Activated effector memory CD4-positive, alpha-beta T cell treated with anti-CD3 and anti-CD28 coated beads, Interleukin-2, amount 50 U/mL, for 16 hours (primary cell): Measurements from ENCODE around the gene VAMP5.
"Not testable (repeated sequence)": the region's sequence is repeated elsewhere in the genome, so short reads cannot be mapped to it uniquely, and the experiment has no call there.

Source experiments
- DNase-seq: peaks from one replicate; pipeline ENCODE4 v3.0.0-alpha.2; 2020

The VAMP5 gene, protein sequence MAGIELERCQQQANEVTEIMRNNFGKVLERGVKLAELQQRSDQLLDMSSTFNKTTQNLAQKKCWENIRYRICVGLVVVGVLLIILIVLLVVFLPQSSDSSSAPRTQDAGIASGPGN

DNA sequence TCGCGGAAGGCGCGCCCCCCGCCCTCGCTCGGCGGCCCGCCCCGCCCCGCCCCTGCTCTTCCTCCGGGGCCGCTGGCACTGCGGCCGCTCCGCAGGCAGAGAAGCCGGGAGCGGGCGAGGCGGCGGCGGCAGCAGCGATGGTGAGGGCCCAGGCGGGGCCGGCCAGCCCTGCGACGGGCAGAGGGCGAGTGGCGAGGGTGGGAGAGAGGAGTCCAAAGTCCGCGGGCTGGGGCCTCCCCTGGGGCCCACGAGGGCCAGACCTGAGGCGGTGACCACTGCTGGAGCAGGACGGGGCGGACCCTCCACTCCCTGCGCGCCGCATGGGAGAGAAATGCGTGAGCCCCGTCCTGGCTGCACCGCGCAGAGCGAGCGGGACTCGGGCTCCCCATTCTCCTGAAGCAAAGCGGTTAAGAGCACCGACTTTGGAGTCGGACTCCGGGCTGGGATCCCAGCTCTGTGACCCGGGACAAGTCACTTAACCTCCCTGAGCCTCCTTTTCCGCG, at the start of gene VAMP5:
Gene VAMP5 (plus strand): TSS at position 78 of the 503 bp plus-strand sequence. CDS start 60 bp downstream, at position 138.
- peak; percentile 76 for DNase-seq

DNA sequence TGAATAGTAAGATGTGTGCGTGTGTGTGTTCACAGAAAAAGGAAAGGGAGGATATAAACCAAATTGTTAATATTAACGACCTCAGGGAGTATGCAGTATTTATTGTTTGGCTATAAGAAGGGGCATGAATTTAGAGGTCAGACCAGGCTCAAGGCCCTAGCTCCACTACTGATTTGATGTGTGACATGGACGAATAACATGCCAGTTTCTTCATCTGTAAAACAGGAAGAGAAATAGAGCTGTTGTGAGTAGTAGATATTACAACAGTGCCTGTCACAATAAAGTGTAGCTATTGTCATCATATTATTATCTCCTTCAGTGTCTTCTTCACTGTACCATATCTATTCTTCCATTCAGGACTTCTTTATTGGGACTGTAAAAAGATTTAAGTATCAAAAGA, 49.4 kb upstream of the VAMP5 start:
- no peak for DNase-seq

DNA sequence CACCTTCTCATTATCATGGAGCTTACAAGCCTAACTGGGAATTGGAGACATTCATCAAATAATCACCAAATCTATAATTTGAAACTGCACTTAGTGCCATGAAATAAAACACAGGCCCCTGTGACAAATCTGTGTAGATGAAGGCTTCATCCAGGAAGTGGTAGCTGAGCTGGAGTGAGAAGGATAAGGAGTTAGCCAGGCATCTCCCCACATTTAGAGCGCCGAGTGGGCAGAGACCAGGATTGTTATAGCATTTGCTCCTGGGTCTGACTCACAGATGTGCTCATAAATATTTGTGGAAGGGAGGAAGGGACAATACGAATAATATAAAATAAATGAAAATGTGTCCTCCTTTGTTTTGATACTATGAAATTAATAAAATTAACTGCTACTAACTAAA, 47.8 kb upstream of the VAMP5 start:
- DNase-seq = no peak

DNA sequence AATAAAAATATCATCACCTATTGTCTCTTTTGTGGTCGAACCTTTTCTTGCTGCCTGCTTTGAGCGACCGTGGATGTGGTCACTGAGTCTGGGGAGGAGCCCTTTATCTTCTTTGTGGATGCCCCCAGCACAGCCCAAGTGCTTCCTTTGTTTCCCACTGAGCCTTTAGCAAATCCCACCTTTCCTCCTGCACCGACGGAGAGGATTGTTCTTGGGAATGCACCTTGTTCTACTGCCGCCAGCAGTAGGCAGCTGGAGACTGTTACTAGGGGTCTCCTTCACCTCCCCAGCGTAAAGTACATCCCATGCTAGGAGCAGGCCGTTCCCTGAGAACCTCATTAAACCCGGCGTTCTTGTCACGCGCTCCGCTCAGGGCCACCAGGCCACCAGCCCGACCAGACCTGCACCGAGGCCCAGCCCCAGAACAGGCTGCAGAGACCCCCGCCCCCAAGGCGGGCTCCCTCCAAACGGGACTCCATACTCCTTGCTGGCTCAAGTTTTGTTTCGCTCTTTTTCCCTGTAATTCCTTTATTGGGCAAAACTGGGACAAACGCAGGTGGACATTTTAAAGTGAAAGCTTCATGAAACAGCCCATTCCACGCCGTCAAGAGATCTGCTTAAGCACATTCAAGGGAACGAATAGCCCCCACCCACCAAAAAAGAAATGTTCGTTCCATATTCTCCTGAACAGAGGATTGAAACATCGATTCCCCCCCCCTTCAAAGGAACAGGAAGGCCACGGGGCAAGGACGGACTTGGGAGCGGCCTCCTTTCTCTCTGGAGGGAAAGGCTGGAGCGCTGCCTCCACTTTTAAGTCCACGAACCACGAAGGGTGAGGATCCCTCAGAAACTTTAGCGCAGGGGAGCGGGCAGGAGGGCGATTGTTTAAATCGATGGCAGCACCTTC, 46.4 kb upstream of the VAMP5 start:
- DNase-seq = peak; percentile 77

DNA sequence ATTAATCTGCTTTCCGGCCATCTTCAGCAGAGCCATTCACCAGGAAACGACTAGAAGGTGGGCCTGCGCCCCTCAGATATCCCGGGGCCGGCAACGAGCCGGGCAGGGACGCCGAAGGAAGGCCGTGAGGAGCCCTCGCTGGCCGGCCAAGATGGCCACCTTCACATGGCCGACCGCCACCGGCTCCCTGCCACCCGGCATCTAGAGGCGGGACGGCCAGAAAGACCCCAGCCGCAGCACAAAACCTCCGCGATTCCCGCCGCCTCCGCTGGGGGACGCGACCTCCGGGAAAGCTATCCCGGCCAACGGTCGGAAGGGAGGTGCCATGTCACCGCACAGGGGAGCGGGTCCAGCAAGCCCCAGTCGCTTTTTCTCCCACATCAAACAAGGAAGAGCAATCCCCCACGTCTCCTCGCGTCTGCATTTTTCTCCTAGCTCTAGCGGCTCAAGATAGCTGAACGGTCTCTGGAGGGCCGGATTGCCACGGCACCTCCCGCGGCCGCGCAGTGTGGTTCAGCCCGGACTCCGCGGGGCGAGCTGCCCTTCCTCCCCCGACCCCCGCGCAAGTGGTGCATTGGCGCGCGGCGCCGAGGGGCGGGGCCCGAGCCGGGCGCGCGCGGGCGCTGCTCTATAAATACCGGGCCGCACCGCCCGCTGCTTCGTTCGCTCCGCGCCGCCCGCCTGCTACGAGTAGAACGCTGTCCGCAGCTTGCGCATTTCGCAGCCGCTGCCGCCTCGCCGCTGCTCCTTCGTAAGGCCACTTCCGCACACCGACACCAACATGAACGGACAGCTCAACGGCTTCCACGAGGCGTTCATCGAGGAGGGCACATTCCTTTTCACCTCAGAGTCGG, 45.5 kb upstream of the VAMP5 start, which contains the start of gene MAT2A:
Gene MAT2A (plus strand): TSS at position 662 of the 854 bp plus-strand sequence. CDS start 120 bp downstream, at position 782.
- DNase-seq = peak; percentile 95

DNA sequence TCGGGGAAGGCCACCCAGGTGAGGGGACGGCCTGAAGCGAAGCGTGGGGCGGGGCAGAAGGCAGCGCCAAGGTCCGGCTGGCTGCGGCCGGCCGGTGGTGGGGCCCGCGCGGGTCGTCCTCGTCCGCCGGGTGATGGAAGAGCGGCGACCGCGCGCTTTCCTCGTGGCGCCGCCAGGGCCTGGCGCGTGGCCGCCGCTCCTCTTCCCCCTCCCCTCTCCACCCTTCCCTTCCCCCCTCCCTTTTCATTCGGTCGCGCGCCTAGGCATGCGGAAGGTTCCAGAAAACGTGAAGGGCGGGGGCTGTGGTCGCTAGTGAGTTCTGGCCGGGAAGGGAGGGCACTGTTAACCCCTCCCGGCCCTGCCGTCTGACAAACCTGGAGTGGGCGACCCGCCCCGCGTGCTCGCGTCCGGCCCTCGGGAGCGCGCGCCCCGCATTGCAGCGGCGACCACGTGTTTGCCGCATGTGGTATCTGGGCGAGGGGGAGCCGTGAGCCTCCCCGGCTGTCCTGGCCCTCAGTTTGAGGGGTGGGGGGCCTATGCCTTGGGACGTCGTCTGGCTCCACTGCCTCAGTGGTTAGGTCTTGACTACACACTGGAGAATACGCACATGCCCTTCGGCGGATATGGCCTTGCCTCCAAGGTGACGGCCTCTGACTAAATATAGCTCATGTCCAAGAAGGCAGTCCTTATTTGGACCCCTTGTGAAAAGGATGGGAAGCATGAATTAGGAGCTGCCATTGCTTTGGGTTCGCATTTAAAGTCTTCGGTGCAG, 44.7 kb upstream of the VAMP5 start:
- DNase-seq = peak; percentile 92

DNA sequence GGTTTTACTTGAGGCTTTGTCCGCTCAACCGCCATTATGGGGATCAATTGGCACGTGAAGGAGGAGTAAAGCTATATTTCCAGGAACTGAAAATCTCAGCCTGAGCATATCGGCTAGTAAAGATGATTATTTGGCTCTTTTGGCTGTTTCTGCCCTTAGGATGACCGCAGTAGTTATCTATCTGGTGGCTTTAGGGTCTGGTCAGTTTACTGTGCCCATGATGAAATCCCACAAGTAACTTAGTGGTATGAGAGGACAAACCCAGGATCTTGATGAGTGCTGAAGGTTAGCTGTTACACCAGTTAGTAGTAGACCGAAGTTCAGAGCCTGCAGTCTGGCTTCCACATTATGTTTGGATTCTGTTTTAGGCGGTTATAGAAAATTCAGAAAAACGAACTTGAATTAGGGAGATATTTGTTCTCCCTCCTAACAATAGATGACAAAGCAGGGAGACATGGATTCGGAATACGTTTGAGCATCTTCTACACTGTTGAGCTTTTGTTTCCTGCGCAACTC, 44.0 kb upstream of the VAMP5 start:
- DNase-seq = no peak

DNA sequence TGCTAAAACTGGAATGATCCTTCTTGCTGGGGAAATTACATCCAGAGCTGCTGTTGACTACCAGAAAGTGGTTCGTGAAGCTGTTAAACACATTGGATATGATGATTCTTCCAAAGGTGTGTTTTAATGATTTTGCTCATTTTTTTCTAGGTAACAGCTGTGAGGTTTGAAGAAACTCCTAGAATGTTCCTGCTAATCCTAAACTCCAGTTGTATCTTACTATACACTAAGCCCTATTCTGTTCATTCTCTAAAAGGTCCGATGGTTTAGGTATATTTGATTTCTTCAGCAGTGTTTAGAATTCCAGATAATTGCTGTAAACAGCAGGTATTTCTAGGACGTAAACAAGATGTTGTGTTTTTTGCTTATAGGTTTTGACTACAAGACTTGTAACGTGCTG, 43.0 kb upstream of the VAMP5 start:
- DNase-seq = no peak

DNA sequence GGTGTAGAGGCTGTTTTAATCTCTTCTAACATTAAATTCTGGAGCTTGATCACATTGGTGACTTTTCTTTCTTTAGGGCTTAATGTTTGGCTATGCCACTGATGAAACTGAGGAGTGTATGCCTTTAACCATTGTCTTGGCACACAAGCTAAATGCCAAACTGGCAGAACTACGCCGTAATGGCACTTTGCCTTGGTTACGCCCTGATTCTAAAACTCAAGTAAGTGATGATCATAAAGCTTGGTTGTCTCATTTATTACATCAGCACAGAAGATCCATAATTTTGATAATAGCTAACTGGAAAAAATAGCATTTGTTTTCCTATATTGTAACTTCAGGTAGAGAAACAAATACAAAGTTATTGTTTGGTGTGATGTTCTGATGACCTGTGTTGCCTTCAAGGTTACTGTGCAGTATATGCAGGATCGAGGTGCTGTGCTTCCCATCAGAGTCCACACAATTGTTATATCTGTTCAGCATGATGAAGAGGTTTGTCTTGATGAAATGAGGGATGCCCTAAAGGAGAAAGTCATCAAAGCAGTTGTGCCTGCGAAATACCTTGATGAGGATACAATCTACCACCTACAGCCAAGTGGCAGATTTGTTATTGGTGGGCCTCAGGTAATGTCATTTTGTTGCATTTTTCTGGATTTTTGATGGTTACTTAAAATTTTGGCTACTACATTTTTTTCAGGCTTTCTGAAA, 42.3 kb upstream of the VAMP5 start:
- DNase-seq = no peak

DNA sequence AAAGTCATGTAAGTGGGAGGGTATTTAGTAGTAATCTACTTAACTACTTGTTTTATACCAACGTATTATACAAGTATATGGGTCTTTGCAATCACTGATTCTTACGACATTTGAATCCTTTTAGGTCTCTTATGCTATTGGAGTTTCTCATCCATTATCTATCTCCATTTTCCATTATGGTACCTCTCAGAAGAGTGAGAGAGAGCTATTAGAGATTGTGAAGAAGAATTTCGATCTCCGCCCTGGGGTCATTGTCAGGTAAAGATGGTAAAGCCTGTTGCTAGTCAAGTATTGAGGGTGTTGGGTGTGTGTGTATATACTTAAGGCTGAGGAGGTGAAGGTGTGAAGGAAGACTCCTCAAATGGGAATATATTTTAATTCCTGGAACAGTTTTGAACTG, 41.5 kb upstream of the VAMP5 start:
- DNase-seq = no peak

DNA sequence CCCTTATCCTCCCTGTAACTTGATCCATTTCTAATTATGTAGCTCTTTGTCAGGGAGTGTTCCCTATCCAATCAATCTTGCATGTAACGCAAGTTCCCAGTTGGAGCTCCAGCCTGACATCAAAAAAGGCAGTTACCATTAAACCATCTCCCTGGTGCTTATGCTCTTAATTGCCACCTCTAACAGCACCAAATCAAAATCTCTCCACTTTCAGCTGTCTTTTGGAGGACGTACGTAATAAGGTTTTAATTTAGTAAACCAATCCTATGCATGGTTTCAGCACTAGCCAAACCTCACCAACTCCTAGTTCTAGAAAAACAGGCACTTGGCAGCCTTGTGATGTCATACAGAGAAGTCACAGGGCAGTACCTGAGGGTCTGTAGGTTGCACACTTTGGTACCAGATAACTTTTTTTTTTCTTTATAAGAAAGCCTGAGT, 40.0 kb upstream of the VAMP5 start:
- DNase-seq = not testable (repeated sequence)

DNA sequence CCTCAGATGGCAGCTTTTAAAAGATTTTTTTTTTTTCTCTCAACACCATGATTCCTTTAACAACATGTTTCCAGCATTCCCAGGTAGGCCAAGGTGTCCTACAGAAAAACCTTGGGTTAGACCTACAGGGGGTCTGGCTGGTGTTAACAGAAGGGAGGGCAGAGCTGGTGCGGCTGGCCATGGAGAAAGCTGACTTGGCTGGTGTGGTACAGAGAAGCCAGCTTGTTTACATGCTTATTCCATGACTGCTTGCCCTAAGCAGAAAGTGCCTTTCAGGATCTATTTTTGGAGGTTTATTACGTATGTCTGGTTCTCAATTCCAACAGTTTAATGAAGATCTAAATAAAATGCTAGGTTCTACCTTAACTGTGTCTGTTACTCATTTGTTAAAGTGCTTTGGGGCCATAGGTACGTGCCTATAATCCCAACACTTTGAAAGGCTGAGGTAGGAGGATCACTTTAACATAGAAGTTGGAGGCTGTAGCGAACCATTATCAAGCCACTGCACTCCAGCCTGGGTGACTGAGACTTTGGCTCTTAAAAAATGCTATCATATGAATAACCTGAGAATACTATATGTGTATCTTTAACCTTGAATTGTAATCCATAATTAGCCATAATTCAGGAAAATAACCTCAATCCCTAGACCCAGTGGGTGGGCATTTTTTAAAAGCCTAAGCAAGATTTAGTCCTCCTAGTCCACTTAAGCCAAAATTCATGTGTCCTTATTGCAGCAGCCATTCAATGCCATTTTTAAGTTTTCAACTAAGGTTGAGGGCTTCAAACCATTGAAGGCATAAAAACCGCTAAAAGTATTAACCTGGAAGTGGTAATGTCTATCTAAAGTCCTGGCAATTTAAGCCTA, 39.1 kb upstream of the VAMP5 start:
- DNase-seq = not testable (repeated sequence)

DNA sequence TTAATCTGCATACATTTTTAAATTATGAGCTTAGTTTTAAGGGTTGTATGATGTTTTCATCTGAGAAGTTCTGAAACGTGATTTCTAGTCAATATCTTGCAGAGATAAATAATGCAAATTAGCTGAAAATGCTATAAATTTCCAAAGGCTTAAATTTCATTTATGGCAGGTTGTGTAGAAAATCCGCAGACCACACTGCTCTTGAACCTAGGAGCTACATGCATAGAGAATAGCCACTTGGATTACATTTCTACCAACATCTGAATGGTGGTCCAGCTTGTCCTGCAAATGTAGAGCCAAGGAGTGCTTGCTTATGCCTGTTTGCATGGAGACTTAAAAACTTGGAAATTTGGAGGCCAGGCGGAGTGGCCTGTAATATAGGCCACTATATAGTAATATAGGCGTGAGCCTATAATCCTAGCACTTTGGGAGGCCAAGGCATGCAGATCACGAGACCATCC, 38.4 kb upstream of the VAMP5 start:
- DNase-seq = no peak

DNA sequence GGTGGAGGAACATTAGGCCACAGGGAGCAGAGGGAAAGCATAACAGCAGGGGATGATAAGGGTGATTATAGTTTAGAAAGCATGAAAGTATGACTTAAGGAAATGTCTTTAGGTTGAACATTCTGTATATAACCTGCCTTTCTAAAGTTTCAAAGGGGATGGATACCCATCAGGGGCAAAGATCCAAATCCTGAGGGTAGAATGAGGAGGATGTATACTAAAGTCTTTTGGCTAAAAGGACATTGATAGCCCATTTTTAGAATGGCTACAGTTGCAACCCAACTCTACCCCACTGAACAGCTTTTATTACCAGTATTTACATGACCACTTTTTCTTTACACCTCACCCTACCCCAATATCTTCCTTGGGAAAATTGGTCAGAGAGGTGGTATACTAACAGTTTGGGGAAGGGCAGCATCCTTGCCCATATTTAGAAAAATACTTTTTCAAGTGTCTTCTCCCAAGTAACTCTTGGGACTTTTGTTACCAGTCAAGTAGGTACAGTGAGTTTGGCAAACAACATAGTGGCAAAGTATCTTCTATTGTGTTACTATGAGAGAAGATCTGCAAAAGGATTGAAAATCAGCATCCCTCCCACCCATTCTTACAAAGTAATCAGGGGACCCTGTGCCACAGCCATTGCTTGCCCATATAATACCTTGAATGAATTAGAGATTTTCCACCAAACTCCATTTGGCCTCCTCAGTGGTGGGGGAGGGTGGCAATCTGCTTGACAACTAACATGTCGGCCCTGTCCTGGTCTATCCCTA, 37.0 kb upstream of the VAMP5 start:
- DNase-seq = peak; percentile 51

DNA sequence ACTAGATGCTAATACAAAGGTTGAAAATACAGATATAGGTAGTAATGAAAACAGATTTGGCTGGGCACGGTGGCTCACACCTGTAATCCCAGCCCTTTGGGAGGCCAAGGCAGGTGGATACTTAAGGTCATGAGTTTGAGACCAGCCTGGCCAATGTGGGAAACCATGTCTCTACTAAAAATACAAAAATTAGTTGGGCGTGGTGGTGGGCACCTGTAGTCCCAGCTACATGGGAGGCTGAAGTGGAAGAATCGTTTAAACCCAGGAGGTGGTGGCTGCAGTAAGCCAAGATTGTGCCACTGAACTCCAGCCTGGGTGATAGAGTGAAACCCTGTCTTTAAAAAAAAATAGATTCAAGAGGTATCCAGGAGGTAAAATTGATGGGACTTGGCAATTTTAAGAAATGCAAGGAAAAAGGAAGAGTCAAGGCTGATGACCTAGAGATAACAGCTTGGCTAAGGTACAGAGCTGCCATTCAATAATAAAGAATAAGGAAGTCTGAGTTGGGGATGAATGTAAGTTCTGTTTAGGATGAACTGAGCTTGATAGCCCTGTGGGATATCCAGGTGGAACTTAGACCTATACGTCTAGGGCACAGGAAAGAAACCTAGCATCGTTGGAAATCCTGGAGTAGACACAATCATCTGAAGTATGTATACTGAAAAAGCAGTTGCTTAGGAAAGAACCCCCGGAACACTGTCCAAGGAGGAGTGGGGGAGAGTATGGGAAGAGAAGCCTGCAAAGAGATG, 36.2 kb upstream of the VAMP5 start:
- no peak for DNase-seq

DNA sequence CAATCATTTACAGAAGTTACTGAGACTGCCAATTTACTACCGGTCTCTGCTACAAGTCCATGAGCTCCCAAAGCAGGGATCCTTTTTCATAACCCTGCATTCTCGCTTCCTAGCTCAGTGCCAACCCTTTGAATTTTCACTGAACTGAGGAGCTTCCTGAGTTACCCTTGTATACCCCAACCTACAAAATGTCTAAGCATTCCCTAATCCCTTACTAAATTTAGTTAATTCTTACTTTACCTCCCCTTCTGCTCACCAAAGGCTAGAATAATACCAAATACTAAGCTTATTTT, 35.7 kb upstream of the VAMP5 start:
- no peak for DNase-seq

DNA sequence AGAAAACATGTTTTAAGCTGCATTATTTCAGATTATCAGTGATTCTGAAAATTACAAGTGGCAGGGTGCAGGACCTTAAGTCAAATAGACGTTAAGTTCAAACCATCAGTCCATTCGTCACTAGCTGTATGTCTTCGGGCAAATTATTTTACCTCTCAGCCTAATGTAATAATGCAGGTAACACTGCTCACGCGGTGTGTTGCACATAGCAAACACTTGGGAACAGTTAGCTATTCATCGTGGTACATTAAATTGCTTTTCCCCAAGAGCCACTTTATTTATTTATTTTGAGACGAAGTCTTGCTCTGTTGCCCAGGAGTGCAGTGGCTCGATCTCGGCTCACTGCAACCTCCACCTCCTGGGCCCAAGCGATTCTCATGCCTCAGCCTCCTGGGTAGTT, 35.1 kb upstream of the VAMP5 start:
- no peak for DNase-seq

DNA sequence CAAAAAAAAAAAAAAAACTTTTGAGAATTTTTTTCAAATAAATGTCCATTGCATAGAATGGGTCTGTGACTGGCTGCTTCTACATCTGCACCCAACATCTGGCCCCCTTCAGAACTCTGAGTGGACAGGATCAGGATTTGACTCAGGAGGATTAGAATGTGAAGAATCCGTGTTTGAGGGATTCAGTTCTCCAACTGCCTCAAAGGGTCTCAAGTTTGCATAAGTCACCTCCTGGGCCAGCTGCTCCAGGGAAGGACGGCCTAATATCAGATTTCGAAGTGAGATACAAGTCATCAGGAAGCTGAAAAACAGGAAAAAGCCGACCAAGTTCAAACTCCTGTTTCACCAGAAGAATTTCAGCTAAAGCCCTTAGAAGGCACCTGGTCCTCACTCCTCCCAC, 34.4 kb upstream of the VAMP5 start:
- no peak for DNase-seq

DNA sequence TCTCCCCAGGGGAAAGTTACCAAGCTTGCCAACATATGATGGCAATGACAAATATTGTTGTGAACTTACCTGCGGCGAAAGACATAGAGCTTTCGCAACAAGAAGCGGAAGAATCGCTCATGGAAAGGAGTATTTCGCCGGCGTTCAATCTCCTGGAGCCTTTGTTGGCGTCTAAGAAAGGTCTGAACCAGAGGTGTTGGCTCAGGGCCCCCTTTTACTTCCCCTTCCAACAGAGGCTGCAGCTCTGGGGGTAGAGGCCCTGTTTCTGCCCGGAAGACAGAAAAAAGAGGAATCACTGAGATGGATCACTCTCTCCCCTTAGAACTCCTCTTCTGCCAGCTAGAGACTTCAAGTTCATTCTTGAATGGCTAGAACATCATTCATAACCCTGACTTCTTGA, 33.7 kb upstream of the VAMP5 start:
- no peak for DNase-seq
